ACC112 (cell line): ENCODE data around the gene MCMBP.
"Not testable (repeated sequence)": the region's sequence is repeated elsewhere in the genome, so short reads cannot be mapped to it uniquely, and the experiment has no call there.

Experiments used
- H2AFZ ChIP-seq: fragments of 200-600 bp; sonication (generic); one replicate; pipeline ENCODE4 v1.6.0; 2017; ENCODE audit warnings: antibody characterized with exemption, low read length; ENCODE audit not compliant: unreplicated experiment
- H3K27ac ChIP-seq: fragments of 200-600 bp; sonication (generic); 2 replicates; pipeline ENCODE4 v1.5.1; 2014; ENCODE audit warnings: low read depth, mild to moderate bottlenecking, antibody characterized with exemption, low read length, moderate library complexity
- H3K27me3 ChIP-seq: fragments of 200-600 bp; sonication (generic); 2 replicates; pipeline ENCODE4 v1.6.1; 2014; ENCODE audit warnings: mild to moderate bottlenecking, antibody characterized with exemption, low read length, moderate library complexity, mixed read lengths; ENCODE audit not compliant: insufficient read depth
- H3K36me3 ChIP-seq: fragments of 200-600 bp; sonication (generic); 2 replicates; pipeline ENCODE4 v1.6.1; 2016; ENCODE audit warnings: mild to moderate bottlenecking, antibody characterized with exemption, low read length, moderate library complexity, mixed read lengths; ENCODE audit not compliant: insufficient read depth
- H3K4me1 ChIP-seq: fragments of 200-600 bp; sonication (generic); one replicate; pipeline ENCODE4 v1.6.1; 2016; ENCODE audit warnings: low read length, mixed read lengths; ENCODE audit not compliant: insufficient read depth, unreplicated experiment, control insufficient read depth
- H3K4me3 ChIP-seq: fragments of 200-600 bp; sonication (generic); 2 replicates; pipeline ENCODE4 v1.5.1; 2014; ENCODE audit warnings: mild to moderate bottlenecking, low read depth, low read length
- H3K79me2 ChIP-seq: fragments of 200-600 bp; sonication (generic); one replicate; pipeline ENCODE4 v1.6.0; 2016; ENCODE audit warnings: low read length; ENCODE audit not compliant: control insufficient read depth, unreplicated experiment, insufficient read depth

Gene MCMBP

DNA sequence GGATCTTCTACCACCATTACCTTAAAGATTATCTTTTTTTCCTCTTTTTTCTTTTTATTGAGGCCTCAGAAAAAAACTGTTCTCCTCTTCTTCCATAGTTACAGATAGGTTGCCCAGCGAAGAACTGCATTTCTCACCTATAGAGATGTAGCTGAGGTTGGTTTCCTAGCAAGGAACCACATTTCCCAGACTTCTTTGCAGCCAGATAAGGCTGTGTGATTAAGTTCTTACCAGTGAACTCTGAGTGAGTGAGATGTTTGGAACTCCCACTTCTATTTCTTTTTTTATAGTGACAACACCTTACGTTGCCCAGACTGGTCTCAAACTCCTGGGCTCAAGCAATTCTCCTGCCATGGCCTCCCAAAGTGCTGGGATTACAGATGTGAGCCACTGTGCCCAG is 5.9 kb upstream of the MCMBP start:
- Histone ChIP-seq H3K79me2 (no peaks in the 10 kb centered on the region), H3K4me3 (no peak overlapping the region), H2AFZ (no peak overlapping the region), H3K4me1 (no peaks in the 10 kb centered on the region), H3K27me3 (no peaks in the 10 kb centered on the region), H3K36me3 (no peaks in the 10 kb centered on the region), H3K27ac (no peak overlapping the region)

DNA sequence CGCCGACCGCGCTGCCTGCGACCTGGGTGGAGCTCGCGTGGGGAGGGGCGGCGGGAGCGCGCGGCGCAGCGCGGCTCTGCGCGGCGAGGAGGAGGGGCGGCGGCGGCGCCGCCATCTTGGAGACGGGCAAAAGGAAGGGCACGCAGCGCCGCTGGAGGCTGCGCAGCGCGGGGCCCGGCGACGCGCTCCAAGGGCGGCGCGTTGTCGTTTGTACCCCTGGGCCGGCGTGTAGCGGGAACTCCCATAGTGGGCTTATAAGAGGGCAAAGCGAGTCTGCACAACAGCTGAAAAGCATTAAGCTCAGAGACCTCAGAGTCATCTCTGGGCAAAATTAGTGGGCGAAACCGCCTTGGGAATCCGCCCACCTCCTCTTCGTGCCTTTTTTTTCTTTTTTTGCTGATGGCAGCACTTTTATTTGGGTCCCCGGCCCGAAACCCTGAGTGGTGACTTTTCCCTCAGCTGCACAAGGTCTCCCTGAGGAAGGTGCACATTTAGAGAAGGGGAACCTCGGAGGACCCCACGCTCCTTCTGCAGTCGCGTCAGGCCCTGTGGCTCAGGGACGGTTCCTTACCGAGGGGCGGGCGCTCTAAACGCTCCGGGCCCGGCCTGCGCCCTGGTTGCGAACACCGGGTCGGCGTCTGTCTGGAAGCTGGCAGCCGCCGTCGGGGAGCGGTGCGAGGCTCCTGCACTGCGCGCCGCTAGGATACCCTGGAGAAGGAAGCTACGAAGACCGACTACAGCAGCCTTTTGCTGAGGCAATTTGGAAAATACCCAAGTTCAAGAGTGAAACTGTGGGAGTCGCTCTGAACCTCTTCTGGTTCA is 428 bp upstream of the MCMBP start:
- Histone ChIP-seq H3K4me1 (peaks cover 13% of the 10 kb centered on the region), H3K79me2 (peaks cover 45% of the 10 kb centered on the region), H3K4me3 (peak overlapping the region; percentile 80), H2AFZ (peak overlapping the region; percentile 57), H3K27me3 (no peaks in the 10 kb centered on the region), H3K36me3 (no peaks in the 10 kb centered on the region), H3K27ac (peak overlapping the region; percentile 46)

DNA sequence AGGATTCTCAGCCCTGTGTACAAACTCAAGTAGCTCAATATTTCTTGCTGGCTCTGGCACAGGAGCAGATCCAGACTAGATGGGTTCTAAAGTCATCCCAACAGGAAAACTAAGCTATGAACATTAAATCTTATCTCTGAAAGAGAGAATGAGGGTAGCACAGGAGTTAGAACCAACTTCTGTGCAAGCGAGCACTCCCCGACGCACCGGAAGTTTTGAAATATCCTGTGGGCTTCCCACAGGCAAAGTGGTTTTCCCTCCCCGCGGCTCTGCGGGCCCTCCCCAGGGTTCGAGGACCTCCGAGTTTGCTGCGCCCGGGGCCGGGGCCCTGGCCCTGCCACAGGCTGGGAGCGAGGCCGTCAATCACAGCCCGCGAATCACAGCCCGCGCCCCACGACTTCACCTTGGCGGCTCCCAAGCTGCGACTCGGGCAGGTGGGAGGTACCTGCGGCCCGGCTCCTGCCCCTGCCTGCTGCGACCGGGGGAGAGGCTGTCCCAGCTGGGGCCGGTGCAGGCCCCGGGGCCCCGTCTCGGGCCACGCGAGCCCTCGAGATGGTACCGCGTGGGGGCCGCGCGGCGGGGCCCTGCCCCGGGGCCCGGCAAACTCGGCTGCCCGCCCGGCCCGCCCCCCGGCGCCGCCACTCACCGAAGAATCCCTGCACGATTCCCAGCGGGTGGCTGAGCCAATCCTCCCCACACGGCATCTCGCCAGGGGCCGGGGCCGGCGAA is 598 bp downstream of the MCMBP start:
- Histone ChIP-seq H2AFZ (peak overlapping the region; percentile 57), H3K4me3 (peak overlapping the region; percentile 80), H3K4me1 (peaks cover 21% of the 10 kb centered on the region), H3K27ac (peak overlapping the region; percentile 46), H3K36me3 (no peaks in the 10 kb centered on the region), H3K27me3 (no peaks in the 10 kb centered on the region), H3K79me2 (peaks cover 55% of the 10 kb centered on the region)

DNA sequence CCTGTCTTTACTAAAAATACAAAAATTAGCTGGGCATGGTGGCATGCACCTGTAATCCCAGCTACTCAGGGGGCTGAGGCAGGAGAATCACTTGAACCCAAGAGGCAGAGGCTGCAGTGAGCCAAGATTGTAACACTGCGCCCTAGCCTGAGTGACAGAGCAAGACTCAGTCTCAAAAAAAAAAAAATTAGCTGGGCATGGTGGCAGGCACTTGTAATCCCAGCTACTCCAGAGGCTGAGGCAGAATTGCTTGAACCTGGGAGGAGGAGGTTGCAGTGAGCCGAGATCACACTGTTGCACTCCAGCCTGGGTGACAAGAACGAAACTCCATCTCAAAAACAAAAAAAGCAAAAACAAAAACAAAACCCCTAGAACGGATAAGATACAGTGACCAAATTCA is 3.2 kb downstream of the MCMBP start:
- peaks cover 21% of the 10 kb centered on the region for H3K4me1 ChIP-seq
- H3K36me3 ChIP-seq, H3K27me3 ChIP-seq, H3K27ac ChIP-seq, H2AFZ ChIP-seq, H3K4me3 ChIP-seq: not testable (repeated sequence)
- H3K79me2 ChIP-seq = peaks cover 81% of the 10 kb centered on the region

DNA sequence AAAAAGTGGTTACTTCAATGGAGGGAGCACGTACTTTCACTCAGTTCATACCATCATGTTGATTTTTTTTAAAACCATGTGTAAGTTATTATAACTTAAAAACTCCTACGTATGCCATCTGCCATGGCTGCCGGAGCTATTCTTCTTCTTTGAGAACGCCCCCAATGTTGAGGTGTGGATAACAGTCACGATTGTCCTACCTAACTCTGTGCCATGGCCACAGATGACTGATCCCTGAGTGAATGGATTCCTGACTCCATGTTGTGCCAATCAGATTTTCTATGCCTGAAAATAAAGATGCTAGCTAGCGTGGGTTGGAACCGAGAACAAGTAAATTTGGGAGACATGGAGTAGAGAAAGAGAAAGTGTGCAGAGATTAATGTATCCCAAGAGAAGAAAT is 5.3 kb downstream of the MCMBP start:
- Histone ChIP-seq H3K4me1 (peaks cover 21% of the 10 kb centered on the region), H3K36me3 (no peaks in the 10 kb centered on the region), H2AFZ (no peak overlapping the region), H3K79me2 (peaks cover 97% of the 10 kb centered on the region), H3K27ac (no peak overlapping the region), H3K27me3 (no peaks in the 10 kb centered on the region), H3K4me3 (0 out of 2 replicates have a peak overlapping the region, but pooled peaks have one; percentile 30)

DNA sequence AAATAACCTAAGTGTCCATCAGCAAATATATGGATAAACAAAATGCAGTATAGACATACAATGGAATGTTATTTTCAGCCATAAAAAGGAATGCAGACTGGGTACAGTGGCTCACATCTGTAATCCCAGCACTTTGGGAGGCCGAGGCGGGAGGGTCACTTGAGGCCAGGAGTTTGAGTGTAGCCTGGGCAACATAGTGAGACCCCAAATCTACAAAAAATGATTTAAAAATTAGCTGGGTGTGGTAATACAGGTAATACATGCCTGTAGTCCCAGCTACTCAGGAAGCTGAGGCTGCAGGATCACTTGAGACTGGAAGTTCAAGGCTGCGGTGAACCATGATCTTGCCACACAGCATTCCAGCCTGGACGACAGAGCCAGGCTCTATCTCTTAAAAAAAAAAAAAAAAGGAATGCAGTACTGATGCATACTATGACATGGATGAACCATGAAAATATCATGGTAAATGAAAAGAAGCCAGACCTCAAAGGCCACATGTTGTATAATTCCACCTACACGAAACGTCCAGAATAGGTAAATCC is 6.9 kb downstream of the MCMBP start:
- H3K79me2 ChIP-seq = peaks cover 97% of the 10 kb centered on the region
- H3K27me3 ChIP-seq = no peaks in the 10 kb centered on the region
- no peak overlapping the region for H3K27ac ChIP-seq
- no peak overlapping the region for H3K4me3 ChIP-seq
- no peaks in the 10 kb centered on the region for H3K36me3 ChIP-seq
- H2AFZ ChIP-seq = no peak overlapping the region
- peaks cover 23% of the 10 kb centered on the region for H3K4me1 ChIP-seq

DNA sequence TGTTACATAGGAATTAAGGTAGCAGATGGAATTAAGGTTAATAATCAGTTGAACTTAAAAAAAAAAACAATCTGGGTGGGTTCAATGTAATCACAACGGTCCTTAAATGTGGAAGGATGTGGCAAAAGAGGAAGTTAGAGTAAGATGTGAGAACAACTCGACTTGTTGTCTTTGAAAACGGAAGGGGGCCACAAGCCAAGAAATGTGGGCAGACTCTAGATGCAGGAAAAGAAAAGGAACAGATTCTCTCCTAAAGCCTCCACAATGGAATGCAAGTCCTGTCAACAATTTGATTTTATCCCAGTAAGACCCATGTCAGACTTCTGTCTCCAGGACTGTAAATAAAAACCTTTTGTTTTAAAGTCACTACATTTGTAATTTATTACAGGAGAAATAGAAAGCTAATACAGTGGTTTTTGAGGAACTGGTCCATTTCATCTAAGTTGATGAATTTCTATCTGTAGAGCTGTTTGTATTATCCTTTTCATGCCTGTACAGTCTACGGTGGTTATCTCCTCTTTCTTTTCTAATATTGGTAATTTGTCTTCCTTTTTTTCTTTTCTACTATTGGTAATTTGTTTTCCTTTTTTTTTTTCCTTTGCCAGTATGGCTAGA is 8.6 kb downstream of the MCMBP start:
- H3K79me2 ChIP-seq = peaks cover 97% of the 10 kb centered on the region
- no peaks in the 10 kb centered on the region for H3K36me3 ChIP-seq
- H3K4me3 ChIP-seq = no peak overlapping the region

DNA sequence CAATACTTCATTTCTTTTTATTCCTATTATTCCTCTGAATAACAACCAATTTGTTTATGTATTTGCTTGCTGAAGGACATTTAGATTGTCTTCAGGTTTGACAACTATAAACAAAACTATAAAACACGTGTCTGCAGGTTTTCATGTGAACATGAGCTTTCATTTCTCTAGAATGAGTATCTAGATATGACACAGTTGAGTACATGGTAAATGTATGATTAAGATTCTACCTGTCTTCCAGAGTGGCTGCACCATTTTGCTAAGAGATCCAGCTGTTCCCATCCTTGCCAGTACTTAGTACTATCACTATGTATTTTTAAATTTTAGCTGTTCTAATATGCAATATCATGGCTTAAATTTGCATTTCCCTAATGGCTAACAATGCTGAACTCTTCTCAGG is 10.1 kb downstream of the MCMBP start:
- Histone ChIP-seq H3K27me3 (no peaks in the 10 kb centered on the region), H3K4me3 (no peak overlapping the region), H2AFZ (no peak overlapping the region), H3K79me2 (peaks cover 95% of the 10 kb centered on the region), H3K27ac (no peak overlapping the region), H3K36me3 (peaks cover 10% of the 10 kb centered on the region), H3K4me1 (peaks cover 18% of the 10 kb centered on the region)

More for the DNA sequence above, 8.6 kb downstream of the MCMBP start:
- peaks cover 28% of the 10 kb centered on the region for H3K4me1 ChIP-seq
- H2AFZ ChIP-seq = no peak overlapping the region
- no peaks in the 10 kb centered on the region for H3K27me3 ChIP-seq
- no peak overlapping the region for H3K27ac ChIP-seq

DNA sequence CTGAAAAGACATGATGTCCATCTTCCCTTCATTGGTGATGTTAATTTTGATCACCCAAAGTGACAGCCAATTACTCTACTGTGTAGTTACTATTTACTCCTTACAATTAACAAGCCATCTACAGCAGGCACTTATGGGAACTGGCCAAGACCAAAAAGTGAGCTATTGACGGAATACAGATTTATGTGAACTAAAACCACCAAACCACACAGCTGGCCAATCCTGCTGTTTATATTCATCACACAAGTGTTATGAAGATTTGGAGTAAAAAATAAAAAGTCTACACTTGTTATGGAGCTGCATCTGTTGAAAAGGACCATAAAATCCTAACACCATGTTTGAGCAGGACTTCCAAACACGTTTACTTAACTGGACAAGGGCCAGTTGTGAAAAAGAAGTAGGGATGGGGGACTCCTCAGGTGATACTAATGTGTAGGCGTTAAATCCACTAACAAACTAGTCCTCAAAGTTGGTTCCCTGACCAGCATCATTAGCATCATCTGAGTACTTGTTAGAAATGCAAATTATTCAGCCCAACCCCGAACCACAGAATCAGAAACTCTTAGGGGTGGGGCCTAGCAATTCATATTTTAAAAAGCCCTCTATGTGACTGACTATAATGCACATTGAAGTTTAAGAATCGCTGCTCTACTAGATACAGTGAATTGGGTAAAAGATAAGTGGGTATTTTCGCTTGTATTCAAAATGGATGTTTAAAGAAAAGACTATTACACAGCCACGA is 11.6 kb downstream of the MCMBP start:
- no peak overlapping the region for H2AFZ ChIP-seq
- H3K4me3 ChIP-seq = no peak overlapping the region
- H3K27ac ChIP-seq = no peak overlapping the region
- H3K79me2 ChIP-seq = peaks cover 85% of the 10 kb centered on the region
- peaks cover 17% of the 10 kb centered on the region for H3K36me3 ChIP-seq
- H3K4me1 ChIP-seq = peaks cover 15% of the 10 kb centered on the region
- no peaks in the 10 kb centered on the region for H3K27me3 ChIP-seq
